ENCODE data around the gene IGSF21. TPM values are rescaled to one million over a fixed set of nuclear protein-coding genes. Genes with fewer than 3 reads are reported as not detected.

Gene IGSF21
- total and polyA plus RNA-seq, 2 of the 8 experiments (the other 6 are each of a cell fraction or from before 2014, with no cell fraction given): 22.5 to 28.5 TPM

DNA sequence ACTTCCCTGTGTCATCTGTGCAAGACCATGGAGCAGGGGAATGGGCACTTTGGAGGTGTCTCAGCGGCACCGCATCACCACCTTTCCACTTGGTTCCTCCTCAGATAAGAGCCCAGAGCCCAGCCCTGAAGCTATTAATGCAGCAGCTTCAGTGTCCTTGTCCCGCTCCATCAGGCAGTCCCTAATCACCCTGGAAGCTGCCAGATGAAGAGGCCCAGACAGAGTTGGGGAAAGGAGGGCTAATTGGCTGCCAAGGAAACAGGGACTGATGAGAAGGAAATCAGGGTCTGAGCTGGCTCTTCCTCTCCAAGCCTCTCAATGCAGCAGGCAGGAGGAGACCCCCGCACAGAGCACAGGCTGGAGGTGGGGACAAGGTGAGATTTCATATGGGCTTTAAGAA, 290.0 kb downstream of the IGSF21 start:
- Histone ChIP-seq H3K27me3 (replicated peaks in 1 of 4; ENCODE audit: control insufficient read depth in 3 of 4, extremely low read depth in 1 of 4, insufficient read depth in 3 of 4, low read length in 3 of 4) (no peaks in the 10 kb centered on the region; a peak in 3 of 7 replicates), H3K23me2 (ENCODE audit: low read depth, low read length) (no peaks in the 10 kb centered on the region), H2AK5ac (ENCODE audit: low read depth, low read length) (no peak overlapping the region), H2AFZ (ENCODE audit: low read length) (no peak overlapping the region), H3K27ac (ENCODE audit: low read depth, low read length) (no peak overlapping the region), H3K4ac (replicated peaks; ENCODE audit: insufficient read length, low read depth, low read length) (no peak overlapping the region), H2BK5ac (ENCODE audit: low read depth, low read length) (no peak overlapping the region), H3K36me3 (ENCODE audit: control insufficient read depth in 2 of 4, insufficient read depth in 4 of 4, low read length in 3 of 4) (no peaks in the 10 kb centered on the region), H3K79me2 (ENCODE audit: control insufficient read depth in 1 of 2, insufficient read depth in 2 of 2, low read length in 2 of 2) (no peaks in the 10 kb centered on the region), H4K20me1 (replicated peaks in 1 of 2; ENCODE audit: control insufficient read depth in 1 of 2, insufficient read depth in 2 of 2, low read length in 2 of 2) (no peaks in the 10 kb centered on the region), H3K18ac (ENCODE audit: extremely low read depth, low read length) (no peak overlapping the region), H2BK120ac (replicated peaks; ENCODE audit: low read depth, low read length) (no peak overlapping the region), H3K14ac (ENCODE audit: insufficient read length) (no peak overlapping the region), H2BK15ac (ENCODE audit: low read length) (no peak overlapping the region), H4K8ac (ENCODE audit: extremely low read depth, insufficient read depth, low read length) (no peak overlapping the region), H3K9me3 (ENCODE audit: insufficient read depth in 2 of 2, low read depth in 1 of 2, low read length in 1 of 2) (no peaks in the 10 kb centered on the region), H4K91ac (replicated peaks; ENCODE audit: insufficient read length, low read length) (no peak overlapping the region), H3K56ac (replicated peaks; ENCODE audit: insufficient read length, low read depth, low read length) (no peak overlapping the region), H3K23ac (ENCODE audit: insufficient read length) (no peak overlapping the region), H2BK20ac (ENCODE audit: low read length) (no peak overlapping the region), H3K4me2 (ENCODE audit: insufficient read depth in 1 of 2, low read depth in 2 of 2, low read length in 2 of 2) (no peak overlapping the region), H3K9ac (replicated peaks in 1 of 4; ENCODE audit: extremely low read depth in 1 of 4, low read depth in 3 of 4, low read length in 3 of 4) (no peak overlapping the region), H3K4me1 (replicated peaks in 1 of 4; ENCODE audit: control insufficient read depth in 3 of 4, insufficient read depth in 4 of 4, low read length in 3 of 4) (peaks cover 0 to 7% (median 3%) of the 10 kb centered on the region in 4 experiments; a peak in 3 of 7 replicates), H3K4me3 (ENCODE audit: extremely low read depth in 1 of 4, insufficient read depth in 2 of 4, low read depth in 3 of 4, low read length in 4 of 4) (no peak overlapping the region), H2BK12ac (ENCODE audit: low read depth, low read length) (no peak overlapping the region; the same call in 1 of the 2 replicates), H4K5ac (ENCODE audit: insufficient read length, low read depth, low read length) (no peak overlapping the region), H3K79me1 (ENCODE audit: low read depth, low read length) (no peaks in the 10 kb centered on the region)
- DNase-seq (ENCODE audit: low read depth in 1 of 2, low spot score in 2 of 2) (no peak), FAIRE-seq (no peak)
- 98% methylated on average over 4 of the region's 4 CpGs; no CpG with 5 or more reads in 1 of the 2 experiments for WGBS, 2 experiments (ENCODE audit: extremely low coverage in 1 of 2, insufficient coverage in 1 of 2, insufficient read length in 1 of 2, insufficient replicate concordance in 2 of 2, low coverage in 1 of 2, low lambda C conversion rate in 2 of 2, missing lambda C conversion rate in 1 of 2)
- POLR2A ChIA-PET (ENCODE audit: partially characterized antibody): interaction anchor here (1.1 kb wide), 1 partner anchor 20 kb away, joined by 3 read pairs; no protein-coding TSS in a partner anchor
- CTCF ChIA-PET (ENCODE audit: partially characterized antibody): interaction anchor here (0.9 to 3.6 kb wide), 13 partner anchors 9 to 184 kb away, joined by 3 to 25 read pairs (median 5); no protein-coding TSS in a partner anchor
- TF ChIP-seq TEAD4 (IDR thresholded peaks at IDR 0.05; ENCODE audit: low read depth, low read length) (no peak), SAP30 (IDR thresholded peaks at IDR 0.05; ENCODE audit: insufficient read depth, insufficient replicate concordance, low read length) (no peak)
